Lung microvascular endothelial cell (primary cell): Measurements from ENCODE around the gene UBE2L3. TPM values are rescaled to one million over a fixed set of nuclear protein-coding genes. Genes with fewer than 3 reads are reported as not detected.
"Not testable (repeated sequence)": the region's sequence is repeated elsewhere in the genome, so short reads cannot be mapped to it uniquely, and the experiment has no call there.

Source experiments
- DNase-seq, 2 donors: peaks; one replicate each; pipeline versions ENCODE4 v3.0.0 to v3.0.0-alpha.2; 2010; ENCODE audit warnings: low read depth in 2 of 2
- total RNA-seq: library from RNA; depleted of rRNA; stranded (reverse); fragments of >200 nt; gene quantifications from 2 replicates; pipeline ENCODE4 v1.2.1, GENCODE V29; 2014

The UBE2L3 gene
- total RNA-seq, 1 donor from 2014 or later = 21.4 TPM

DNA sequence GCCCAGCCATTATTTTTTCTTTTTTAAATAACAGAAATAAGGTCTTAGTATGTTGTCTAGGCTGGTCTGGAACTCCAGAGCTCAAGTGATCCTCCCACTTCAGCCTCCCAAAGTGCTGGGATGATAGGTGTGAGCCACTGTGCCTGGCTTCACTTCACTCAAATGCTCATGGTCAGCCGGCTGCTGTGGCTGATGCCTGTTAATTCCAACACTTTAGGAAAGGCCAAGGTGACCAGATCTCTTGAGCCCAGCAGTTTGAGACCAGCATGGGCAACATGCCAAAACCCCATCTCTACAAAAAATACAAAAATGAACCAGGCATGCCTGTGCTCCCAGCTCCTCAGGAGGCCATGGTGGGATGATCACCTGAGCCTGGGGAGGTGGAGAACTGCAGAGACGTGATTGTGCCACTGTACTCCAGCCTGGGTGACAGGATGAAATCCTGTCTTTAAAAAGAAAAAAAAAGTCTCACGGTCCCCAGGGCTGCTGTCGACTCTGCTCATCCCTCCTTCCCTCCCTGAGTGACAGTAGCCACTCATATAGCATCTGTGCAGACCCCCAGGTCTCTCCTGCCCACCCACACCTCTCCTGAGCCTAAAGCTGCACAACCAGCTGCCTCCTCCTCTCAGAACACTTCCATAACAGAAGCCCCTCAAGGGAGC is 58.7 kb downstream of the UBE2L3 start:
- DNase-seq = no peak

DNA sequence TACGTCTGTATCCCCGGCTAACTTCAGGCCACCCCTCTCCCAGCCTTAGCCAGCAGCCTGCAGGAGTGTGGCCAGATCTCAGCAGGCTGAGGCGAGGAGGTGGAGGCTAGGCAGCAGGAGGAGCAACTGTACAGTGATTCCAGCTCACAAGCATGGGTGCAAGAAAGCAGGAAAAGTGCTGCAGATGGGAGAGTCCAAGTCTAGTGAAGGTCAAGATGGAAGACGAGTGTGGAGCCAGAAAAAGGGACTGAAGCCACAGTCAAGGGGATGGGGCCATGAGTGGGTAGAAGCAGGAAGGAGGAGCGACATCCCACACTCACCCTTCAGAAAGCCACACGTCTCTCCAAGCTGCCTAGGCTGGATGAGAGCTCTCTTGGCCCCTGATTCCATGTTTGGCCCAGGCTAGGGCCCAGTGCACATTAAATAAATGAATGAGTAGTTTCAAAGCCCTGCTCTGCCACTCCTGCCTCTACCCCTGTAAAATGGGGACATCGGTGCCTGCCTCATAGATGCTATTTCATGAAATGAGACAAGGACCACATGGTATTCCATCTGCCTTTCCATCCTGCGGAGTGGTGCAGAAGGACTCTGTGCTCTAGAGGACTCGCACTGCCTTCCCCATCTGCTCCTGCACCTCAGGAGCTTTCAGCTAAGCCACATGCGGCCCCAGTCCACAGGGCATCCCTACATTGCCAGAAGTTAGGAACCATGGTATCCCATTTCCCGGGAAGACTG is 59.4 kb downstream of the UBE2L3 start:
- no peak for DNase-seq

DNA sequence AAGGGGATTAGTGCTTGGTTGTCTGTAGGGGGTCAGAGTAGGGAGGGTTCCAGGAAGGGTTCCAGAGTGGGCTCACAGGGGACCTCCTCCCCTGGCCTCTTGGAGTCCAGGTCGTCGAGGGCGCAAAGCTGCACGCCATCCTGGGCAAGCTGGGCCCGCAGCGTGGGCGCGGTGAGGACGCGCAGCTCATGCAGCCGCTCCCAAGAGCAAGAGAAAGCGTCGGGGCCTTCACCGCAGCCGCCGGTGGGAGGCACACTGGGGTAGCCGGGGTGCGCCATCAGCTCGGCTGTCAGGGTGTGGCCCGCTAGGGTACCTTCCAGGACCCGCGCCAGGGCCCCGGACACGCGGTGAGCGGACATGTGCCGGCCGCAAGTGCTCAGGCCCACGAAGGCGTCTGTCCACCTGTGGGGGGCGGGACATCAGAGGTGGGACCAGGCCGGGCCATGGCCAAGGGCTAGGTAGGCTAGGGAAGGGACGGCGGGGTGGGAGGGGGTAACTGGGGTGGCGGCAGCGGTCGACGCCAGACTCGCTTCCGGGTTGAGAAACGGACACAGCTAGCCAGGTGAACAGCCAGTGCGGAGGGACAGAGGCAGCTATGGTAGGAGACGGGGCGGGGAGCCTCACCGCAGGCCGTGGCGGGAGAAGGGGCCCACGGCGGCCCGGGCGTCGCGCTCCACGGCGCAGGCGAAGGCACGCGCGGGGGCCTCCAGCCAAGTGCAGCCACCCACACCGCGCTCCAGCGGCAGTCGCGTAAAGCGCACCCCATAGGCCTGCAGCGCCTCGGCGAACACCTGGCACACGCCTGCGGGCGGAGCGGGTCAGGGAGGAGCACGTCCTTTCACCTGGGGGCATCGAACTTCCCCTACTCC is 61.1 kb downstream of the UBE2L3 start:
- DNase-seq = no peak

DNA sequence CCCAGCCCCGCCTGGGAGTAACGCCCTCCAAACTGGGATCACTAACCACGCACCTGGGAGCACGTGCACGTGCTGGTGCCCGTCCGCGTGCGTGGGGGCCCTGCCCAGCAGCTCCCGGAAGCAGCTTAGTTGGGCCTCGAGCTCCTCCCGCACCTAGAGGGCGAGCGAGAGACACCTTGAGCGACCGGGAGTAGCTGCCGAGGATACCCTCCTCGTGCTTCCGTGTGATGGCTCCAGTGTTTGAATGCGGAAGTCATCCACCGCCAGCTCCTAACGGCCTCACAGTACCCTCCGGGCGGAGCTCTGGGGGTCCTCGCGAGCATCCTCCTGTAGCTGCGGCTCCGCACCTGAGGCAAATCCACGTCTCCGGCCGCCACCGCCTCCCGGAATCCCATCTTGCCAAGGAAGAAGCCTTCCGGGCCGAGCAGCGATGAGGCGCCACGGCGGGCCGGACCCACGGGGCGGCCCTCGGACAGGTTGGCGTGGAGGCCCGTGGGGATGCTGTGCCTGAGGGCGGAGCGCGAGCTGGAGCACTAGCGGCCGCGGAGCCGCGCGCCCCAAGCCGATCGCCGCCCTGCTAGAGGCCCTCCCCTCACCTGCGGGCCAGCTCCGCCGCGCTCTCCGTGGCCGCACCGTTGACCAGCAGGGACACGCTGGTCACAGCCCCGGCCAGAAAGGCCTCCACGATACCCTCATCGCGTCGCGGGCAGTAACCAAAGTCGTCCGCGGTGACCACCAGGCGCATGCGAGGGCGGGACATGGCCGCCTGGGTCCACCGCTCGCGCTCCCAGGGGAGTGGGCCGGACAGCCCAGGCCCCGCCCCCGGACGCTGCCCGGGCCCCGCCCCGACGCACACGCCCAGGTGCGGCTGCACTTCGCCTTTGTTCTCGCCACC is 62.0 kb downstream of the UBE2L3 start, which contains the start of gene YDJC:
Gene YDJC, minus strand, starts transcription at position 768 of the 895 bp plus-strand sequence. Its CDS starts 8 bp downstream, at position 760.
- DNase-seq = peak; percentile 93 to 97

DNA sequence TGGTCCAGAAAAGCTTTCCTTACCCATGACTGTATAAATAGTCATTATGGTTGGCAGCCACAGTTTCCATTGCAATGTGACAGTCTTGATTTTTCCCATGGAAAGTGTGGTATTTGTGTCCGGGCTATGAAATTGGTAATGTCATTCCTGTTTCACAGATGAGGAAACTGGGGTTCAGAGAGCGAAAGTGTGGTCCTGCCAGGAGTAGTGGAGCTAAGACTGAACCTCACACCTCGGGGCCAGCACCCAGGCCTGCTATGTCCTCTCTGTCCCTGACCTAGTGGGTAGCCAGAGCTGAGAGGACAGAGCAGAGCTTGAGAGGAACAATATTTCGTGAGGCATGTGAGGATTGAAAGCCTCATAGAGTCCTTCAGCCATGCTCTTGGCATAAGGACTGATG is 63.5 kb downstream of the UBE2L3 start:
- no peak for DNase-seq

DNA sequence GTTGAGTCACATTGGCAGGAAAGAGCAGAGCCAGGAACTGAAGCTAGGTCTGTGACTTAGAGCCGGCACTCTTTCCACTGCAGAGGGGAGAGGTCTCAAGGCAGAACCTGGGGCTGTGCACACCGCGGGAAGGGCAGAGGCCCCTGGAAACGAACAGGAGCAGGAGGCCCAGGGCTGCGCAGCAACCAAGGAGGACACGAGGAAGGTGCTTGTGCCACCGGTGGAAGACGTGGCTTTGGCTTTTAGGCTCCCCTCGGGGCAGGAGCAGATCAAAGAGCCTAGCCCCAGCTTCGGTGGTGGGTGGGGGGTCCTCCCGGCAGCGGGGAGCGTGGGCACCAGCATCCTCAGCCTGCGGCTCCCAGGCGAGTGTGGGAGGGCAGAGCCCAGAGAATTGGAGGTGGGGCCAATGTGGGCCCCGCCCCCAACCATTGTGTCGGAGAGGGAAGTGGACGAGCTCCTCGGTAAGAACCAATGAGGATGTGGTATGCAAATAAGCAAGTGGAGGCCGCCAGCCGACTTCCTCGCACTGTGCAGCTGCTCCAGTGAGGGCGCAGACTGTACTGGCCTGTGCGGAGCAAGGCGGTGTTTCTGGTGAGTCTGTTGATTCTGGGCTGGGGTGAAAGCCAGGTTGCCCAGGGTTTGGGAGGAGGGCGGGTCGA is 64.9 kb downstream of the UBE2L3 start, which contains the start of gene CCDC116:
Gene CCDC116, plus strand, starts transcription at position 524 of the 659 bp plus-strand sequence. CDS start 422 bp downstream, outside the sequence.
- peak in 1 of 2 donors; percentile 27 for DNase-seq

DNA sequence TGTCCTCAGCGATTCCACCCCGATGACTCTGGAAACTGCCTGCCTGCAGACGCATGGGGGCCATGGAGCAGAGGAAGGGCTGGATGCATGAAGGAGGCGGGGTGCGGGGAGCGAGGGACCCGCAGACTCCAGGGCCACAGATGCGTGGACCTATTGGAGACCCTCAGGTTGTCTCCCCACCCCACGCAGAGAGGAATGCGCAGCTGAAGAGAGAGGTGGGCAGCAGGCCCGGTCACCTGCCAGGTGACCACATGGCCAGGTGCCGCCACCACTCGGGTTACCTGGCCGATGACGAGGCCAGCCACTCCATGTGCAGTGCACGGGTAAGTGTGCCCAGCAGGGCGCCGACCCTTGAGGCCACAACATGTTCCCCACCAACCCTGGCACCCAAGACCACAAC is 65.4 kb downstream of the UBE2L3 start:
- no peak for DNase-seq

DNA sequence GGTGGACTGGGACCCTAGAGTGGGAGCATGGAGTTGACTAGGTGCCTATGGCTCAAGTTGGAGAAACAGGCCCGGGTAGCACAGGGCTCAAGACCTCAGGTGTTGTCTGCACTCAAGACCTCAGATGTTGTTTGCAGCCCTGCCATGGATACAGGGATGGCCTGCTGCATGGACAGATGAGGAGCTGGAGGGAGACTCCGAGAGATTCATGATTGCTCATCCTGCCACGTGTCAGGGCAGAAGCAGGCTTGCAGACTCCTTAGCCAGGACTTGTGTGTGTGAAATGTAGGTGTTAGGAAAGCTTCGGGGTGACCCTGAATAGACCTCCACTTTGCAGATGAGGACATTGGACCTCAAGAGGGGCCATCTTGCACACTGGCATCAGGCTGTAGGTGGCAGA is 66.0 kb downstream of the UBE2L3 start:
- DNase-seq = no peak

DNA sequence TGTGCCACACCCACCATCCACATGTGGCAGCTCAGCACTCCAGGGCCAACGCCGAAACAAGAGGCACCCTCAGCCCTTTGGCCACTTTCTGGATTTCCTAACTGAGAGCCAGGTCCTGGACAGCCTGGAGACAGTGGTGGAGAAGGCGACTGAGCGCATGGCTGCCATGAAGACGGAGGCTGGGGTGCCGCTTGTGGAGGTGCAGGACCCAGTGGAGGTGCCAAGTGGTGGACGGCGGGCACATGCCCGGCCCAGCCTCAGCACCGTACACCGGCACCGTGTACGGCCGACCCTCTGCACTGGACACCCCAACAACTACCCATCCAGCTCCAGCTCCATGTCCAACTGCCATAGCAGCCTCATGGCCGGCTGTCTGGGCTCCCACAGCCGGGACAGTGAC is 66.6 kb downstream of the UBE2L3 start:
- no peak for DNase-seq

DNA sequence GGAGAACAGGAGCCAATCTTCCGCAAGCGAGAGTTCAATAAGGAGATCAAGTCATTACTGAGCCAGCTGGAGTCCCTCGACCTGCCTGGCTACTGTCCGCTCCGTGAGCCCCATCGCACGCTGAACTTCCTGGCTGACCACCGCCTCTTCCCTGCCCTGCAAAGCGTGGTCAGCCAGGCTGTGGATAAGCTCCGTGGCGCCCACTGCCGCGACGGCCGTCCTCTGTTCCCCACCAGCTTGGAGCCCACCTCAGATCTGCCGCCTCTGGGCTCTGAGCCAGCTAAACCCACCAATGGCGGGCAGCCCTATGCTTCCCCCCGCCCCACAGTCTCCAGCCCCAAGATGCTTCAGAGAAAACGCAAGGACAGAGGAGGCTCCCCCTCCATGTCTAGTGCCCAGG is 67.3 kb downstream of the UBE2L3 start:
- DNase-seq = no peak

DNA sequence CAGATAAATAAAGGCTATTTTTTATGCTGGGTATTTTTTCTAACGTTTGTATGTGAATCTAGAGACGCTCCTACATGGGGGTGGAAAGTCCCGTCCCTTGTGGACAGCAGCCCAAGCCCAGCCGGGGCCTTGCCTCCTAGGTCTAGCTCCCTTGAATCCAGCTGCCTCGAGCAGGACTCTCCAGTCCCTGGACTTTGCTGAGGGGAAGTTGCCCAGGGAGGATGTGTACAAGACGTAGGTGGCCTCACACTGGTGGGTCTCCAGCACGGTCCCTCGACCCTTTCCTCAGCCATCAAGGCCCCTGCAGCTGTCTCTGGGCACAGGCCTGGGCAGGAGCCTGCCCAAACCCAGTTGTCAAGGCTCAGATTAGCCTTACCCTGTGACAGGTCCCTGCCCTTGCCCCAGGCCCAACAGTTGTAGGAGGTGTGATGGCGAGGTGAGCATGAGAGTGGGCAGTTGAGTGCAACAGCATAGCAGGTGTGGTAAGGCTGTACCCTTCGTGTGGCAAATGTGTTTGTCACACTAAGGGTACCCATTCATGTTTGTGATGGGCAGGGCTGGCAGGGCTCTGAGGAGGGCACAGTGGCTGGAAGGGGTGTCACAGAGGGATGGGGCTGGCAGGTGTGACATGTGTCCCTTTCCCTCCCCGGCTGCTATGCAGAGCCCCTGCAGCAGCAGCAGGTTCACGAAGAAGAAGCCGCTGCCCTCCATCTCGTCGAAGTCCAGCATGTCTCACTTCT is 68.4 kb downstream of the UBE2L3 start:
- no peak for DNase-seq

DNA sequence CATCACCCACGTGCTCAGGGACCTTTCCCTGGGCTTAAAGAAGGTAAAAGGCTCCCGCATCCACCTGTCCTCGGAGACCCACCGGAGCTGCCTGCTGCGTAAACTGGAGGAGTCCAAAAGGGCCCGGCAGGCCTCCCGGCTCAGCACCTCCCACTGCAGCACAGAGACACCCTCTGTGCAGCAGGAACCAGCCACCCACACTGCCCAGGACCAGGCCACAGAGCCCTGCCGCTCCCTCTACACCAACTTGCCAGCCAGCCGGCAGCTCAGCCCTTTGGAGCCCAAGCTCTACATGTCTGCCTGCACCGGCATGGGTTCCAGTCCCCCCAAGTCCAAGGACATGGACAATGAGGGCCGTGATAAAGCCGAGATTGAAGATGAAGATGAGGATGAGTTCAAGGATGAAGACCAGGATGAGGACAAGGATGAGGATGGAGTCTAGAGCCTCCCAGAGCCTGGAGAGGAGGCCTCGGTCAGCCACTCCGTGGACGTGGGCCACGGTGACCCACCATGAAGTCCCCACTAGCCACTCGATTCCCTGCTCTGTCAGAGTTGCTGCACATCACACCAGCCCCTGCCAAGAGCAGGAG is 69.2 kb downstream of the UBE2L3 start:
- no peak for DNase-seq

DNA sequence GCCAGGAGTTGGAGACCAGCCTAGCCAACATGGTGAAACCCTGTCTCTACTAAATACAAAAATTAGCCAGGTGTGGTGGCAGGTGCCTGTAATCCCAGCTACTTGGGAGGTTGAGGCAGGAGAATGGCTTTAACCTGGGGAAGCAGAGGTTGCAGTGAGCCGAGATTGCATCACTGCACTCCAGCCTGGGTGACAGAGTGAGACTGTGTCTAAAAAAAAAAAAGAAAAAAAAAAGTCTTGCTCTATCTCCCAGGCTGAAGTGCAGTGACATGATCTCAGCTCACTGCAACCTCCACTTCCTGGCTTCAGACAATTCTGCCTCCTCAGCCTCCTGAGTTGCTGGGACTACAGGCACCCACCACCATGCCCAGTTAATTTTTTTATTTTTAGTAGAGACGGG is 69.9 kb downstream of the UBE2L3 start:
- not testable (repeated sequence) for DNase-seq

DNA sequence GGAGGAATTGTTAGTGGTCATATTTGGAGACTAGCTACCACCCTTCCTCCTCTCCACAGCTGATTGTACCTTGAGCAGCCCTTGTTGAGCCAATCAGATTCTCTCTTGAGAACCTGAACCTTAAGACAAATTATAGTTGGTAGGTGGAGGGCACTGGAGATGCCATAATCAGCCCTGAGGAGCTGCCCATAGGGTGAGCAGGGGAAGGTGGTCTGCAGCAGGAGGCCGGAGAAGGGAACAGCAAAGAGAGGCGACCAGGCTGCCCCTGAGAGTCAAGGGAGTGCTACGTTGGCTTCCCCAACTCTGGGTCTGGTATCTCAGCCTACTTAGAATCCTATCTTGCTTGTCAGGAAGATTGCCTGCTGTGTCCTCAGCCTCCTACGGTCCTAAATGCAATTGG is 71.8 kb downstream of the UBE2L3 start:
- DNase-seq = no peak

DNA sequence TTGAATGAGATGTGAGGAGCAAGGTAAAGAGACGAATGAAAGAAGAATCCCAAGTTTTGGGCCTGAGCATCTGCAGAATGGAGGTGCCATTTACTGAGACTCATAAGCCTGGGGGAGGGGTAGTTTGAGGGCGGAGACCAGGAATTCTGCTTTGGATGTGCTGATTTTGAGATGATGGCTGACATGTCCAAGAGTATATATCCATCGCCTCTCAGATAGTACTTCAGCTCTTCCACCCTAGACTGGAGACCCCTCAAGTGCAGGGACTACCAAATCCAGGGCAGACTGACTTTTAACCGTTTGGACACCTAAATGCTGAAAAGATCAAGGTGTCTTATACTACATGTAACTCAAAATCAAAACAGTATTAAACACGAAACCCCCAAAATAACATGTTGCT is 73.3 kb downstream of the UBE2L3 start:
- no peak for DNase-seq

DNA sequence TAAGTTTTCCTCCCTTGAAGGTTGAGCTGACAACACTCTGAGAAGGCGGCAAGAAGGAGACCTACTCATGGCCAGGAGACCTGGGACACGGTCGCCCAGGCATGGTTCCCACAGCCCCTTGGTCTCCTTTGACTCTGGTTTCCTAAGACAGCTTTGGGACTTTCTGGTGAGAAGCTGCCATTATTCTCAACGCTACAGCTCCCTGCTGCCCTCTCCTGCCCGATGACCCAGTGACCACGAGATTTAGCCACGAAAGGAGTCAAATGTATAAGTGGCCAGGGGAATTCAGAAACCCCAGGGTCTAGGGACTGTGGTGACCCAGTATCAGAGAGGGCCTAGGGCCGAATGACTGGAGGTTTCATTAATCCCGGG is 73.9 kb downstream of the UBE2L3 start:
- peak; percentile 42 to 69 for DNase-seq

DNA sequence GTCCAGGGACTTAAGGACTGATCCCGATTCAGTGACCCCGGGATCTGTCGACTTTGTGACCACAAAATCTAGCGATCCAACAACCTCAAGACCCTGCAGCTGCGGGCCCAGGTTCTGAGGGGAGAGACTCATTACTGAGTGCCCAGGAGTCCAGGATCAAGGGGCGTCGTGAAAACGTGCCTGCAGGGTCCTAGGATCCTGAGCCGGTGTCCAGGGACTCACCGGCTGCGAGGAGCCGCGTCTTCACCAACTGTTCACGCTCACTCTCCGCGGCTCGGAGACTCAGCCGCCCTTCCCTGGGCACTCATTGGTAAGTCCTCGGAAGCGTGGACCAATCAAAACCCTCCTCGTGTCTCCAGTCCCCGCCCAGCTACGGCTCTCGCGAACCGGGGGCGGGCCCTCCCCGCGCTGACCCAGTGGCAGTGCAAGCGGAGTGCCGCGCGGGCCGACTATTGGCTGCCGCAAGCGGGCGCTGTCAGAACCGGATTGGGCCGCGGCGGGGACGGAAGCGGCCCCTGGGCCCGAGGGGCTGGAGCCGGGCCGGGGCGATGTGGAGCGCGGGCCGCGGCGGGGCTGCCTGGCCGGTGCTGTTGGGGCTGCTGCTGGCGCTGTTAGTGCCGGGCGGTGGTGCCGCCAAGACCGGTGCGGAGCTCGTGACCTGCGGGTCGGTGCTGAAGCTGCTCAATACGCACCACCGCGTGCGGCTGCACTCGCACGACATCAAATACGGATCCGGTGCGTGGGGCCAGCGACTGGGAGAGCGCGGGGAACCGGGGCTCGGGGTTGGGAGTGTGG is 74.5 kb downstream of the UBE2L3 start, which contains the start of gene SDF2L1:
Gene SDF2L1, plus strand, starts transcription at position 514 of the 795 bp plus-strand sequence. Its CDS starts 35 bp downstream, at position 549.
- peak; percentile 99 for DNase-seq
